IPS DF 19.7 (cell line): ENCODE data around the gene CREB5.
A peak's percentile ranks its signal among the peaks of the same experiment; 100 is the strongest.

Experiments used
- DNase-seq: peaks from one replicate; pipeline ENCODE4 v3.0.0-alpha.2; 2013; ENCODE audit warnings: low read depth, low spot score

CREB5 gene

GRCh38 chr7:28681693-28682310 lies 269.5 kb downstream of the CREB5 start:
- no peak for DNase-seq

- DNase-seq: no peak
Observed at GRCh38 chr7:28682801-28683200, 270.5 kb downstream of the CREB5 start.

DNA sequence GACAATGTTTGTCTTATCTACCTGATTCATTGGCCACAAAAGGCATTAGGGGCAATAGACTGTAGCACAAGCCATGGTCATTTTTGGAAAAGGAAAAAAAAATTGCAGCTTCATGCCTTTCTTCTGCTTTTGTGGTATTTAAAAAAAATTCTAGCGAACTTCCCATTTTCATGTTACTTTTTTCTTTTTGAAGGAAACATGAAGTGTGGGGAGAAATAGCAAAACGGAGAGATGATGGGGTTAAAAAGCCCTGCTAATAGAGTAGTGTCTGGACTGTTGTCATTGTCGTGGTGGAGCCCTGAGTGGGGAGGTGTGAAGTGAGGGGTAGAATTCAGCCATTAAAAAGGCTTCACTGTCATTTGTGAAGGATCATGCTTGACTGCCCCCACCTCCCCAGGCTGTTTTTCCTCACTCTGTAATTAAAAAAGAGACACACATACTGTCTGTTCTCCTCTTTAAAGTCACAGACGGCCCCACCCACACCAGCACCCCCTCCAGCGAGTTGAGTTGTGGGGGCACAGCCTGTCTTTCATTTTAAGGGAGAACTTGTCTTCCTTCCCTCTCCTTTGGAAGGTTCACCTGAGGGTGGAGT lies 272.4 kb downstream of the CREB5 start:
- DNase-seq: no peak

DNA sequence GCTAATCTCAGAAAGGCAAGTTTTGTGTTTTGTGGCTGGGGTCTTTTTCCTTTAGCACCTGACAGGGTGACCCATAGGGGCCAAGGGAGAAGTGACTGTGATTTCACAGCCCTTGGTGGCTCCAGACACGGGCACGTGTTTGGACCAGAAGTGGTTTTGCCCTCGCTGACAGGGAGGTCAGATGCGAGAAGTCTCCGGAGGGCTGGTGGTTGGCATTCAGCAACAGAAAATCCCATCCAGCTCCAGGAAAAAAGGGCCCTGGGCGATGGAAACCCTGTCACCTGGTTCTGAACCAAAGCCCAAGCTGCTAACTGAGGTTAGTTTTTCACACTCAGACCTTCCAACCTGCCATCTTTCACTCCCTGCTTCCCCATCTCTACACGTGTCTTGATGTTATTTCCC lies 272.9 kb downstream of the CREB5 start:
- DNase-seq: no peak

GRCh38 chr7:28685644-28686417 lies 273.5 kb downstream of the CREB5 start:
- DNase-seq: peak; percentile 72

DNA sequence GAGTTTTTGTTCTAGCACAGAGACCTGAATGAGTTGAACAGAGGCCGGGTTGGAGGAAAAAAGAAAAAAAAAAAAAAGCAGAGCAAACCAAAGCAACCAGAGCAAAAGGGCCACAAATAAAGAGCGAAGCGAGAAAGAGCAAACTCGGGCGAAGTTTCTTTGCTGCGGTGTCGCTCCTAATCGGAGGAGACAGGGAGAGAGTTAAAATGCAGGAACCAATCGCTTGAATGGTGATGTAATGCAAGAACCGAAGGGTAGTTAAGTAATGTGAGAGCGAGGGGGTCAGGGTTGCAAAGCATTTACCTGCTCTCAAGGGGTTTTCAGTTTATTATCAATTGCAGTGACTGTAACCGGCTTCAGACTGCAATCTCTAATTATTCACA lies 274.1 kb downstream of the CREB5 start:
- peak; percentile 81 for DNase-seq

- DNase-seq: no peak
Observed at GRCh38 chr7:28687537-28687936, 275.2 kb downstream of the CREB5 start.

- DNase-seq: no peak
Observed at GRCh38 chr7:28688174-28688573, 275.9 kb downstream of the CREB5 start.

DNA sequence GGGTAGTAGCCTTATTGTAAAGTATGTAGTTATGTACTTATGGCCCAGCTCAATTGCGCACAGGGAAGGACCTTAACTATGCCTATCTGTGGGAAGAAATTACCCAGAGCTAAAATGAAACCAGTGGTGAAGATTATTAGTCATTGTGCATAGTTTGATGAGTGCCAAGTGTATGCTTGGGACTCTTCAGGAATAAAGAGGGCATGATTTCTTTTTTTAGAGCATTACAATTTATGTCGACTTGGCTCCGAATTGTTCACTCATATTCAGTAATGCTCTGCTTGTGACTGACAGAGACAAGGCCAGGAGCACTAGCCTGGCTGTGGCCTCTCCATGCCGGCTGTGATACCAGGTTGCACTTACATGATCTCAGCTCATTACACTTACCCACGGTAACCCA lies 276.3 kb downstream of the CREB5 start:
- DNase-seq: no peak

- DNase-seq: no peak
Observed at GRCh38 chr7:28695300-28696295, 283.3 kb downstream of the CREB5 start.

GRCh38 chr7:28697913-28698563 lies 285.7 kb downstream of the CREB5 start:
- no peak for DNase-seq

DNA sequence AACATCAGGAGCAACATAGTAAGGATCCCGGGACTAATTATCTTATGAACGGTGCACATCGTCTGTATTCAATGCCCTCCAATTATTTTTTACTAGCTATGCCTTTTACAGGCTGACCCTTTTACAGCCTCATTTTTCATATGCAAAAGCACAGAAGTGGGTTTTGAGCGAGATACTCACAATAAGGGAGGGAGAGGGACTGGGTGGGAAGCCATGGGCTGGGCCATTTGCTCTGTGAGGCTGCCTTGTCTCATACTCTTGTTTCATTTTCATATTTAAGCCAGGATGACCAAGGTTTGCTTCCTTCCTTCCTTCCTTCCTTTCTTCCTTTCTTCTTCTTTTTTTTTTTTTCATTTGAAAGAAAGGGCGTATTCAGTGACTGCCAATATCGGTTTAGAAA lies 286.5 kb downstream of the CREB5 start:
- DNase-seq: no peak

GRCh38 chr7:28700096-28700495 lies 287.8 kb downstream of the CREB5 start:
- DNase-seq: no peak

GRCh38 chr7:28700790-28701203 lies 288.5 kb downstream of the CREB5 start:
- DNase-seq: no peak

- no peak for DNase-seq
Observed at GRCh38 chr7:28701731-28702130, 289.4 kb downstream of the CREB5 start.

DNA sequence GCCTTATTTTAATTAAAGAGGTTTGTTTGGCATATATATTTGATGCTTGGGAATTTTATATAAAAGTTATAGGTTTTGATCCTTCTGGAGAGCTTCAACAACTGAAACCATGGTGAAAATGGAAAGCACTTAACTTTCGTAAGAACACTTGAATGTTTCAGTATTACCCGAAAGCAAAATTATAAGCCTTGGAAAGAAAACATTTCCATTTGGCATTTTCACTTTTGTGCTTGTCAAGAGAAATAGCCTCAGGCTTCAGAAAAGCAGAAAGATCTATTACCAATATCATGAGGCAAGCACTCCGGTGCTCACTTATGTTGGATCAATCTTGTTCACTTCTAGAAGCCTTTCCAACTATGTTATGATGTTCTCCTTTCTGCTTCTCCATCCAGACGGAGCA lies 289.9 kb downstream of the CREB5 start:
- DNase-seq: no peak

DNA sequence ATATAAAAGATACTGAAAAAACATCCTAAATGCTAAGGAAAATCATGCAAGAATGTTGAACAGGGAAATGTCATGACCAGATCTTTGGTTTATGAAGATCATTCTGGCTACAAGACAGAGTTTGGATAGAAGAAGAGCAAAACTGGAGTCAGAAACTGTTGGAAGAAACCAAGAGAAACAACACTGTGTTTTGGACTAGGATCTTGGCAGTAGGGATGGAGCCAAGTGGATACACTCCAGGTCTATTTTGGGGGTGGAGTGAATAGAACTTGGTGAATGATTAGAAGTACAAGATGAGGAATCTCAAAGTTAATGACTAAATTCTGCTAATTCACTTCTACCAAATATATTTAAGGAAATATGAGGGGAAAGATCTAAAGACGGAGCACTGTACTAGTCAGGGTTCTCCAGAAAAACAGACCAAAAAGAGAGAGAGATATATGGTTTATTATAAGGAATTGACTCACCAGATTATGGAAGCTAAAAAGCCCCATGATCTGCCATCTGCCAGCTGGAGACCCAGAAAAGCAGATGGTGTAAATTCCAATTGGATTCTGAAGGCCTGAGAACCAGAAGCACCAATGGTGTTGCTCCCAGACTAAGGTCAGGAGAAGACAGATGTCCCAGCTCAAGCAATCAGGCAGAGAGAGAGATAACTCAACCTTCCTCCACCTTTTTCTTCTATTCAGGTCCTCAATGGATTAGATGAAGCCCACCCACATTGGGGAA lies 290.9 kb downstream of the CREB5 start:
- no peak for DNase-seq

DNA sequence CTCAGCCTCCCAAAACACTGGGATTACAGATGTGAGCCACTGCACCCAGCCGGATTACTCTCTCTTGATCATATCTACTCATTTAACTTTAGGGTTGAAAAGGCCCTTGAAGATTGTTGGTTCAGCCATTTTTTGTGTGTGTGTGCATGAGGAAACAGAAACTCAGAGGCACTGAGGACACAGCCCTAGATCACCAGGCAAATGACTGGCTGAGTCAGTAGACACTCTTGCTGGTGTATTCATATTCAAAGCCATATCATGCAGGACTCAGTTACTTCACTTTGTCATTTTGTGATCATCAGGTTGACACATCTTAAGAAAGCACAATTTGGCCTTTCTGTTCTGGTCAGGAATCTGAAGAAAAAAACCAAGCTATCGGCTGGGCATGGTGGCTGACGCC lies 292.4 kb downstream of the CREB5 start:
- no peak for DNase-seq

GRCh38 chr7:28705350-28705749 lies 293.0 kb downstream of the CREB5 start:
- DNase-seq: no peak

DNA sequence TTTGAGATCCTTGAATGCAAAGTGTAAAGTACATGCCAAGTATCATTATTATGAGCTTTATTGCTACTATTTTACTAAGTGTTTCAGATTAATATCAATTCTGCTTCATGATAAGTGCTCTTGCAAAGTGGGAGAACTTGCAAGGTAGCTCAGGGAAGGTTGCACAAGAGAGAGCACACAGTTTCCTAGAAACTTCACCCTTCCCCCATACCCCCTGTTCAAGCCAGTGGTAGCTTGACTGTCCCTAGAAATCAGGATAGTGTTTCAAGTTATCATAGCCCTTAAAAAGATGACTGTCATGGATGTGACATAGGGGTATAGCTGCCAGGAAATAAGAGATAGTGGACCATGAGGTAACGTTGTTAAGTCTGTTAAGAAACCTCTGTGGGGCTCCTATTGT lies 294.3 kb downstream of the CREB5 start:
- no peak for DNase-seq

- DNase-seq: no peak
Observed at GRCh38 chr7:28707291-28707690, 295.0 kb downstream of the CREB5 start.
